Fibroblast of gingiva (primary cell): ENCODE results near the gene NR1D2.
"Not testable (repeated sequence)": the region's sequence is repeated elsewhere in the genome, so short reads cannot be mapped to it uniquely, and the experiment has no call there.

Experiments used
- DNase-seq: peaks from one replicate; pipeline ENCODE4 v3.0.0-alpha.2; 2011; ENCODE audit warnings: low read depth

The NR1D2 gene

DNA sequence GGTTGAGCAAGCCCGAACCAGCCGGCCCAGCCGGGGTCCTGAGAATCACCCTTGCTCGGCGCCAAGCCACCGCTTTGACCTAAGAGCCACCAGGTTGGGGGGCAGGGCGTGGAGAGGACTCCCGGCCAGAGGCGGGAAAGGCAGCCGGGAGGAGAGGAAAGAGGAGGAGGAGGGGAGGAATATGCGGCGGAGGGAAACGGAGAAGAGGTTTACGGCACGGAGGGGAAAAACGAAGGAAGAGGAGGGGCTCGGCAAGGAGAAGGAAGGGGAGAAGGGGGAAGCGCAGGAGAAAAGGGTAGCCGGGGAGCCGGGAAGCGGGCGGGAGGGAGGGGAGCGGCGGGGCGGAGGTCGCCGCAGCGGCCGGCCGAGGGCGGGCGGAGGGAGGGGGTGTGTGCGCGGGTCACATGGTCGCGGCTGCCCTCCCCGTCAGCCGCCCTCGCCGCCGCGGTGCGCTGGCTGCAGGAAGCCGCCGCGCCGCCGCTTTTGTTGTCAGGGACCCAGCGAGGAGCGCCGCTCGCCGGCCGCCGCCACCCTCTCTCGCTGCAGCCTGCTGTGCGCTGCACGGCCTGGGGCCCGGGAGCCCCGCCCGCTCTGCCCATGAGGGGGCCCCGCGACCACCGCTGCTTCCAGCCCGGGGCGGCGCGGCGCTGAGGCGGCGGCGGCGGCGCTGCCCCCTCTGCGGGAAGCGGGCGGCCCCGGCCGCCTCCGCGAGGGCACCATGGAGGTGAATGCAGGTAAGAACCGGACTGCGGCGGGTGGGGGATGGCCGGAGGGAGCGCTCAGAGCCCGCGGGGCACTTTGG lies at the start of gene NR1D2:
Gene NR1D2, plus strand, starts transcription at position 426 of the 802 bp plus-strand sequence. Its CDS starts 293 bp downstream, at position 719.
- peak; percentile 75 for DNase-seq

DNA sequence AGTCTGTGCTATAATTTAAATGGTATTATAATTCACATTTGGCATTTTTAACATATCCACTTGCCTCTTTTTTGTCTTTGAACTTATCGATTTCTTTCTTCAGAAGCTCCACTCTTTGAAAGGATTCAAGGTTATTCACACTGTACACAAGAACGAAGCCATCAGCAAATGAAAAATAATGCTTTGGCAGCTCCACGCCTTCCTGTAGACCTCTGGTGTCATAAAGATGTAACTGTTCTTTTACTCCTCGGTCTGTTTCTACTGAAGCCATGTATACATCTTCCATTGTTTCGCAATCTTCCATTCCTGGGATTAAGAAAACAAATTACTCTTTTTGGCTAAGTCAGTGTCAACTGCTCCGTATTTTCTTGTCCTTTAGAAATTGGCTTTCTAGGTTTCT lies 44.3 kb upstream of the NR1D2 start:
- DNase-seq = peak; percentile 72

DNA sequence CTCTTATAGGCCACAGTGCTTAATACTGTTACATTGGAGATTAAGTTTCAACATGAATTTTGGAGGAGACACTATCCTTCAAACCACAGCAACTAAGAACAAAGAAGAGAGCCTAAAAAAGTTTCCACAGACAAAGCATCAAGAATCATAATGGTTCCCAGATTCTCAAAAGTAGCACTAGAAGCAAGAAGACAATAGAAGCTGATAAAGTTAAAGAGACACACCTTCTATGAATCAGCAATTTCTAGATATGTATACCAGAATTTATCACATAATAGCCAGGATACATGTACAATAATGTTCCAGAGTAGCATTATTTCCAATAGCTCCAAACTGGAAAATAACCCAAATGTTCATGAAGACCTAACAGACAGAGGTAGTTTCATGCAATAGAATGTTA lies 40.5 kb upstream of the NR1D2 start:
- DNase-seq = no peak

DNA sequence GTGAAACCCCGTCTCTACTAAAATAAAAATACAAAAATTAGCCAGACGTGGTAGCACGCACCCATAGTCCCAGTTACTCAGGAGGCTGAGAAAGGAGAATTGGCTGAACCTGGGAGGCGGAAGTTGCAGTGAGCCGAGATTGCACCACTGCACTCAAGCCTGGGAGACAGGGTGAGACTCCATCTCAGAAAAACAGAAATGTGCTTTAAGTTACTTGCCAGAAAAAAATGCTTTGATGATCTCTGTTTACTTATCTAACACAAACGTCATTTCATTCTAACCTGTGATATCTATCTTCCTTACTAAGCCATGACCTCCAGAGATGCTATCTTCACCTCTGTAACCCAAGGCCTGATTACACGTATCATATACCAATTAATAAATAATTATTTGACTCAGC lies 35.7 kb upstream of the NR1D2 start:
- DNase-seq = no peak

DNA sequence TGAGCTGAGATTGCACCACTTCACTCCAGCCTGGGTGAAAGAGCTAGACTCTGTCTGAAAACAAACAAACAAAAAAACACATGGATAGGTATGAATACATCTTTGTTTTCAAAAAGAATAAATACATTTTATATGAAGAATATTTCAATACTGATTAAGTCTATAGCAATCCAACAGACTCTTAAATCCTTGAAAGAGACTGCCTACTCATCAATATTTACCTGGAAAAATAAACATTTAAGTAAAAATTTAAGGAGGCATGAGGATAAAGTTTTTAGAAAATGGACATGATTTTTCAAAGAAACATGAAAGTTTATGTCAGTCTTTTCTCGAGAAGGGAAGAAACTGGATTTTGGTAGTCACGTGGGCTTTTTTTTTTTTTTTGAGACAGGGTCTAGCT lies 33.7 kb upstream of the NR1D2 start:
- no peak for DNase-seq

DNA sequence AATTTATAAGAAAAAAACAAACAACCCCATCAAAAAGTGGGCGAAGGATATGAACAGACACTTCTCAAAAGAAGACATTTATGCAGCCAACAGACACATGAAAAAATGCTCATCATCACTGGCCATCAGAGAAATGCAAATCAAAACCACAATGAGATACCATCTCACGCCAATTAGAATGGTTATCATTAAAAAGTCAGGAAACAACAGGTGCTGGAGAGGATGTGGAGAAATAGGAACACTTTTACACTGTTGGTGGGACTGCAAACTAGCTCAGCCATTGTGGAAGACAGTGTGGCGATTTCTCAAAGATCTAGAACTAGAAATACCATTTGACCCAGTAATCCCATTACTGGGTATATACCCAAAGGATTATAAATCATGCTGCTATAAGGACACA lies 32.8 kb upstream of the NR1D2 start:
- not testable (repeated sequence) for DNase-seq

DNA sequence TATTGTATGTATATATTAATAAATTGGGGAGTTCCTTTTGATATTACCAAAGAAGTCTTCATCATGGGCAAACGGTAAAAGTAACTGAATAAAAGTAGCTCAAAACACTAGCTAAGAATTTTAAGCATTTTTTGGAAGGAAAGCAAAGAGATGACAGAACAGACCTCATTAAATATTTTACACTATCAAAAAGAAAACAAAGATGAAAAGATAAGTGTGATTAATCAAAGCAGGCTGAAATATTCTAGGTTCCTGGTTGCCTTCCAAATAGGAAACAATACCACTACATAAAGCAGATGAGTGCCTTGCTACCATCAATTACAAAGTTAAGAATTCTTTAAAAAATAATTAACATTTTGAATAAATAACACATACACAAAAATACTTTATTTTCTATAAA lies 31.9 kb upstream of the NR1D2 start:
- no peak for DNase-seq

DNA sequence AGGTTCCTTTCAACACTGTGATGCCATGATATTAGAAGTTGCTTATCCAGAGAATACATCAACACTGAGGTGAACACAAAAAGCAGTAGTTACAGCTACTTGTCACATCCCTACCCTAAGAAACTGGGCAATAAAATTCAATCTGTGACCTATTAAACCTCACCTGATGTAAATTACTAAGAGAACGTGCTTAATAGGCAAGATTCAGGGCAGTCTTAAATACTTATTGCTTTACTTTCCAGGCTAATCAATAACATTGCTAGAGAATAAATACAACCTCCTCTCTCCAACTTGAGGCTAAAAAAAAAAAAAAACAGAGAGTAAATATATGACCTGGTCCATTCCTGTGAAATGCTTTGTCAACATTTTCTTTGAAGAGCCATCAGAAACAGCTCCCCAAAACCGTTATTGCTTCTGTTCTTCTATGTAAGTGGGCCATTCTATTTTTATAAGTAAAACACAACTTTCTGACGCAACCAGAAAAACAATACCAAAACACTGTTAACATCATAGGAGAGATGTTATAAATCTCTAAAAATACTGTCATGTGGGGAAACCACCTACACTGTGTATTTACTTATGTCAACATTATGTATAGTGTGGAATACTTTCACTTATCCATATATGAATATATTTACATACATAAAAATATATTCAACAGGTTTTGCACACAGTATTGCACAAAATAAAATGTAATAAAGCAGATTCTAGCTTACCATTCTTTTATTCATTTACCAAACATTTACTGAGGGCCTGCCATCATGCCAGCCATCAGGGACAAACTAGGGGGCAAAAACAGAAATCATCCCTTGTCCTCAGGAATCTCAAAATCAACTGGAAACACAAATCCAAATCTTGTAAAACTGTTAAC lies 31.0 kb upstream of the NR1D2 start:
- DNase-seq = no peak

DNA sequence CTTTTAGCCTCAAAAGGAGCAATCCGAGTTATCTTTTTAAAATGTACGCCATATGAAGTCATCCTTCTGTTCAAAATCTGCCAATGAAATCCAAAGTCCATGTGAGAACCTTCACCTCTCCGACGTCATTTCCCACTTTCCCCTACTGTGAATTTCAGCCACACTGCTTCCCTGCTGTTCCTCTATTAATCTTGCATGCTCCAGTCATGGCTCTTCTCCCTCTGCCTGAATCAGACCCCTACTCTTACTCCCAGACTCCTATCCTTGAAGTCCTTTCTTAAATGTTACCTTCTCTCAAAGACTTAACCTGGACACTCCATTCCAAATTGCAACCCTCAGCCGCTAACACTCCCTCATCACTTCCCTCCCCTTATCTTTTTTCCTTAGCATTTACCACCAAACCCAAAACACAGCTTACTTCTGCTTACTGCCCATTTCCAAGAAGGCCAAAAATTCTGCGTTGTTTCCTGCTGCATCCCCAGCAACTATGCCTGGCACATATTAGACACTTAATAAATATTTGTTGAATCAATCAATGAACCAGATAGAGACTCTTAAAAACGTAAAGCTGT lies 29.5 kb upstream of the NR1D2 start:
- DNase-seq = peak; percentile 22

DNA sequence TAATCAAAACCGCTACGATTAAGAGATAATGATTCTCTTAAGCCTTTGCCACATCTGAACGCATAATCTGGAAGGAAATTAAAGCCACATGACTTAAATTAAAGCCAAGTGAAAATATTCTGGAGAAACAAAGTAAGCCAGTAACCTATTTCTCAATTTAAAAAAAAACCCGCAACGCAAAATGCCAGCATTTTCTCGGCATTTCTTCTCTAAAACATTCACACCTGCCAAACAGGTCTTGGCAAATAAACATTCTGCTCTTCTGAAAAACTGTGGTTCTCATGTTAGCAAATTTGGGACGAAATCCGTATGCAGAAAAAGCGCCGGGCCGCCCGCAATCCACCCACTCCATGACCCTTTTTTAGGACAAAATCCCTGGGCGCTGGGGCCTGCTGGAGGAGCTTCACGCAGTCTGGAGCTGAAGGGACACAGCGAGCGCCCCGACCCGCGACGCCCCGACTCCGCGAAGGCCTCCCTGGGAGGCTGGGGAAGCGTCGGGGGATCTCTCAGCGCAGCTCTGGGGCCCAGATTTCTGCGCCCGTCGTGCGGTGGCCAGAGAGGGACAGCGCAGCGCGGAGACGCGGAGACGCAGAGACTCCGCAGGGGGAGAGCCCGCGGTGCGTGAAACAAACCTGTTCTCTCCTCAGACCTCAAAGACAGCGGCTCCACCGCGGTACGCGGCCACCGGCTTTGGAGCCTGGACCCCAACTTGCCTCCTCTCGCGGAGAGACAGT lies 28.8 kb upstream of the NR1D2 start:
- DNase-seq = no peak

DNA sequence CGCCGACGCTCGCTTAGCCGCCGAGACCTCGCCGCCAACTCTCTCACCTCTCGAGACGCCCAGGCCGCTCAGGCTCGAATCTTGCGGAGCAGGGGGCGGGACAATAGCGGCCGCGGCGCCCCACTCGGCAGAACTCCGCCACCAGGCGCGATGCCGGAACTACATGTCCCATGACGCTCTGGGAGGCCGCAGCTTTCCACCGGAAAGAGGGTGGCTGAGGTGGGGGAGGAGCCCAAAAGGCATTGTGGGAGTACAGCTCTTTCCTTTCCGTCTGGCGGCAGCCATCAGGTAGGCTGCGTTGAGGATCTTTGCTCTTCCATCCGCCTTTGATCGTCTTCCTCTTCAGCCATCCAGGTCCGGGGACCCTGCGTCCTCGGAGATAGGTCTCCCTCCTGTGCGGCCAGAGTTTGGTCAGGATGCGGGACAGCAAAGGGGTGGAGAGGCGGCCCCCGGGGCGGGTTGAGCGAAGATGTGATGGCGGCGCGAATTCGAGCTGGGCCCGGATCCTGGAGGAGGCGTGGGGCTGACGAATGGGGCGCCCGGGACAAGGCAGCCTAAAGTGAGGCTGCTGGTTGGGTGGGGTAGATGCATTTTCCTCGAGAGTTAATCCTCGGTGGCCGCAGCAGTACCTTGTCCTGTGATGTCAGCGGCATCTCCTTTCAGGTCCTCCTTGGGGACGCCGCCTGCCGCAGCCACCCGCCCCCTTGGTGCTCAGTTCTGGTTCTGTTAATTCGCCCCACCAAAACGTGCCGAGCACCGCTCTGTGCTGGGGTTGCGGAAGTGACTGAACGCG lies 28.0 kb upstream of the NR1D2 start, which contains the start of the genes NKIRAS1 and RPL15:
Gene NKIRAS1, minus strand, starts transcription at position 105 of the 793 bp plus-strand sequence. CDS start 6,086 bp downstream, outside the sequence.
Gene RPL15, plus strand, starts transcription at position 247 of the 793 bp plus-strand sequence. CDS start 728 bp downstream, outside the sequence.
- peak; percentile 95 for DNase-seq

DNA sequence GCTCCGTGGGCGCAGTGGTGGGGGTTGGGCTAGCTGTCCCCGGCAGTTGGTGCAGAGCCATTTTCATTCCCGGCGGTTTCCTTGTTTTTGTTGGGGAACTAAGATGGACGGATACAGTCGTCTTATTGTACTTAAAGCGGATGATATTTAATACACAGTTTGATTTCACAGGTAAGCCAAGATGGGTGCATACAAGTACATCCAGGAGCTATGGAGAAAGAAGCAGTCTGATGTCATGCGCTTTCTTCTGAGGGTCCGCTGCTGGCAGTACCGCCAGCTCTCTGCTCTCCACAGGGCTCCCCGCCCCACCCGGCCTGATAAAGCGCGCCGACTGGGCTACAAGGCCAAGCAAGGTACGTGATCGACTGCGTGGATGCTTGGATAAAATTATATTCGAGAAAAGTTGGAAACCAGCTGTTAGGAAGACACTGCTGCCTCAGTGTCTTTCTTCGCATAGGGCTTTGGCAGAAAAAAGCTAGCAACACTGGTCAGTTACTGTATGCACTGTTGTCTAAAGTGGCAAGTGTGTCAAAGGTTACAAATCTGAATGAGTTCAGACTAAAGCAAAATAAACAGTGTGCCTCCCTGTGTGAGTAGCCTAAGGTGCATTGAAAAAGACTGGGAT lies 27.3 kb upstream of the NR1D2 start:
- DNase-seq = peak; percentile 22

DNA sequence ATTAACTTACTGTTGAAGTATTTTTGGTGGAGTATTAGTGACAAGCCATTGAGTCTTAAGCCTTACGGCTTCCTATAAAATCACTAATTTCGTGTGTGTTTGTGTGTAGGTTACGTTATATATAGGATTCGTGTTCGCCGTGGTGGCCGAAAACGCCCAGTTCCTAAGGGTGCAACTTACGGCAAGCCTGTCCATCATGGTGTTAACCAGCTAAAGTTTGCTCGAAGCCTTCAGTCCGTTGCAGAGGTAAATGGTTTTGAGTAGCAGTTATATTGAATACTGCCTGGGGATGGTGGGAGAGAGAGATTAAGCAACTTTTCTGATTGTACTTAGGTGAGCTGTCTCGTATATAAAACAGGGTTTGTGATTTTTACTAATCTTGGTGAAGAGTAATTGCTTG lies 26.8 kb upstream of the NR1D2 start:
- not testable (repeated sequence) for DNase-seq

DNA sequence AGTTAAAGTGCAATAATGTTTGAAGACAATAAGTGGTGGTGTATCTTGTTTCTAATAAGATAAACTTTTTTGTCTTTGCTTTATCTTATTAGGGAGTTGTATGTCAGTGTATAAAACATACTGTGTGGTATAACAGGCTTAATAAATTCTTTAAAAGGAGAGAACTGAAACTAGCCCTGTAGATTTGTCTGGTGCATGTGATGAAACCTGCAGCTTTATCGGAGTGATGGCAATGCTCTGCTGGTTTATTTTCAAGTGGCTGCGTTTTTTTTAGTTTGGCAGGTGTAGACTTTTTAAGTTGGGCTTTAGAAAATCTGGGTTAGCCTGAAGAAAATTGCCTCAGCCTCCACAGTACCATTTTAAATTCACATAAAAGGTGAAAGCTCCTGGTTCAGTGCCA lies 25.5 kb upstream of the NR1D2 start:
- no peak for DNase-seq

DNA sequence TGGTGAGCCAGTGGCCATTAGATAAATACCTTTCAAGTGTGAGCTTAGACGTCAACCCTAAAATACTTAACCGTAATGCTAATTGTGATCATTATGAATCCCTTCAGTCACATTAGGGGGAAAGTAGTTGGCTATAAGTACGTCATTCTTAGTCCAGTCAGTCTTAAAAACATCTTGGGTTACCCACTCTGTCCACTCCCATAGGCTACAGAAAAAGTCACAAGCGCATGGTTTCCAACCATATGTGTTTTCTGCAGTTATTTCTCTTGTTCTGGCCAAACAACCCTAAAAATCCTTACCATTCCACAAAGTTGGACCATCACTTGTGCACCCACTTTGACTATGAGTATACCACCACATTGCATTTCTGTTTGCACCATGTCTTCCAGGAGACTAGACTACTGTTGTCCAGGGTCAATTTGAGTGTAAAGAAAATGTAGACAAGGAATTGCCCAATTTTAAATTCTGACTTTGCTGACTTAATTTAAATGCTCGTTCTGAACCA lies 24.9 kb upstream of the NR1D2 start:
- no peak for DNase-seq

DNA sequence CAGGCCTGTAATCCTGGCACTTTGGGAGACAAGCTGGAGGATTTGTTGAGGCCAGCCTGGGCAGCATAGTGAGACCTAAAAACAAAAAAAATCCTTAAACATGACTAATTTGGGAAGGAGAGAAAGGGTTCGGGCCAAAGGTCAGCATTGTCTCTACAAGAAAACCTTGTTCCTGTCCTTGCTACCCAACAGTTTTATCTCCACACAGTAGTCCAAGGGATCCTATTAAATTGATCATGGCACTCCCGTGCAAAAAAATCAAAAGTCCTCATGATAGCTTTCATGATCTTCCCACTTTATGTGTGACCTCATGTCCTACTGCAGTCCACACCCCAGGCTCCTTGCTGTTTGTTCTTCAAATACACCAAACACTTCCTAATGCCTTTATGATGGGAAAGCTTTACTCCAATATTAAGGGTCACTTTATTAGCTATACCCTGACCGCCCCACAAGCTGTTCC lies 24.0 kb upstream of the NR1D2 start:
- DNase-seq = no peak

DNA sequence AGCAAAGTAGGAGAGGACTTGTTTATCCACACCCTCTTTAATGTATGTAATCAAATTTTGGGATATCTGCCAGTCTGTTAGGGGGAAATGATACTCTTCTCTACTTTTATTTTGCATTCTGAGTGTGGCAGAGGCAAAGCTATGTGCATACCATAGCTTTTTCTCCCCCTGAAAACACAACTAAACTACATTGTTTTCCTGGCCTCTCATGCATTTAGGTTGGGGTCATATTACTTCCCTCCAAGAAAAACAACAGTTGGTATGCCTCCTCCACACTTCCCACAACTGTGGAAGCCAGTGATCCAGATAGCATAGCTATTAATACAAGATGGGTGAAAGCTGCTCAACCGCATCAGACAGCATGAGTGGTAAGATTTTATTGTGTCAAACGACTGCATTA lies 21.3 kb upstream of the NR1D2 start:
- peak; percentile 17 for DNase-seq

DNA sequence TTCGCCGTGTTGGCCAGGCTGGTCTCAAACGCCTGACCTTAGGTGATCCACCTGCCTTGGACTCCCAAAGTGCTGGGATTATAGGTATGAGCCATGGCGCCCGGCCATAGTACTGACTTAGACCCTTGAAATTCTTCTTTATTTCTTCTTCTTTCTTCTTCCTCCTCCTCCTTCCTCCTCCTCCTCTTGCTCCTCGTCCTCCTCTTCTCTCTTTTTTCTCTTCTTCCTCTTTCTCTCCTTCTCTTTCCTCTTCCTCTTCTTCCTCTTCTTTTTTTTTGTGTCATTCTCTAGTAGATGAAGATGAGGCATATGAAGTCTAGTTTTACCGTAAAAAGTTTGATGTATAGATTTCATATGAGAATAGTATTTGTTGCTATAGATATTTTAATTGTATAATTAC lies 18.8 kb upstream of the NR1D2 start:
- DNase-seq = no peak

DNA sequence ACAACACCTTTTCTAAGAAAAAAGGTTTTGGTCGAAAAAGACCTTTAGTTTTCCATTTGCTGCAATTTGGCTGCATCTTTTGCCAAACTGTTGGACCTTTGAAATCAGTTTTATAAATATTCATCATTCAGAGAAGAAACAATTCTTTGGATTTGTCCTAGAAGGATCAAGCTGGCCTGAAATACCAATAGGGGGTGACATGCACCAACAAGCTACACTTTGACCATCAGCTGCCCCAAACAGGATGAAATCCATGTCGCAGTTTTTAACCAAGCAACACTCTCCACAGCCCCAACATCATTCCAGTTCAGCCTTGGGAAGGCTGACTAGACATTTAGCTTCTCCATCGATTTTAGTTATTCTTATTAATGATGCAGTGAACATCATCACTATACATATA lies 18.4 kb upstream of the NR1D2 start:
- DNase-seq = peak; percentile 14

DNA sequence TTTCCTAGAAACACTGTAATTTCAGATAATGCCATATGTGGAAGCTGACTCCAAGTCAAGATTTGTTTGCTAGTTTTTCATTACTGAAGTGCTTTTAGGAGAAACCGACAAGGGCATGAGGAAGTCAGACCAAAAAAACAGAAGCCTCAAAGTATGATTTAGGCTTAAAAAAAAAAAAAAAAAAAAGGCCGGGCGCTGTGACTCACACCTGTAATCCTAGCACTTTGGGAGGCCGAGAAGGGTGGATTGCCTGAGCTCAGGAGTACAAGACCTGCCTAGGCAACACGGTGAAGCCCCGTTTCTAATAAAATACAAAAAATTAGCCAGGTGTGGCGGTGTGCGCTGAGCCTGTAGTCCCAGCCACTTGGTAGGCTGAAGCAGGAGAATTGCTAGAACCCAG lies 16.6 kb upstream of the NR1D2 start:
- DNase-seq = no peak
